ENCODE results near the gene JCHAIN.
A peak's percentile ranks its signal among the peaks of the same experiment; 100 is the strongest.

The JCHAIN gene

DNA sequence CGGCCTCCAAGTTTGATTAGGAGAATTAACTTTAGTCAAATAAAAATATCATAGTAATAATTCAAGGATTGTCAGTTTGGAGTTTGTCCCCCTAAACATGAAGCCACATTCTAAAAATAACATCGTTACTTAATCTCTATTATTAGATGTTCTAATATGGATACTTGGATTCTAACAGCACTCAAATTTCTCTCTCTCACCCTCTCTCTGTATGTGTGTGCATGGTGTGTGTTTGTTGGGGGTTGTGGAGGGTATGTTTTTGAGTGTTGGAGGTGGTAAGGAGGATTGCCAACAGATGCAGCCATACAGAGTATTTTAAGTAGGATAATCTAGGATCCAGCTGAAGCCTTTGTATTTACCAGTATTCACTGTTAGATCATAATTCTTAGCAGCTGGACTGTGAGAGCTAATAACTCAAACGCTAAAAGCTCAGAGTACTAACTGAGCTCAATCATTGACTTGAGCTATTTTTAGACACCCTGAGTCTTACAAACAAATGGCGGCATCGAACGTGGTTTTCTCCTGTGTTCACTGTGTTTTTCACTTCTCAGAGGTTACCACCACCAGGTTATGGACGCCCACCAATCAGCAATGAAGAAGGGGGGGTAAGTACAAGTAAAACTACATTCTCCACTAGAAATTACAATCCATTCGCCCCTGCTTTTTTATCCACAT lies 28.9 kb downstream of the JCHAIN start:
- TF ChIP-seq, protein P1, sequence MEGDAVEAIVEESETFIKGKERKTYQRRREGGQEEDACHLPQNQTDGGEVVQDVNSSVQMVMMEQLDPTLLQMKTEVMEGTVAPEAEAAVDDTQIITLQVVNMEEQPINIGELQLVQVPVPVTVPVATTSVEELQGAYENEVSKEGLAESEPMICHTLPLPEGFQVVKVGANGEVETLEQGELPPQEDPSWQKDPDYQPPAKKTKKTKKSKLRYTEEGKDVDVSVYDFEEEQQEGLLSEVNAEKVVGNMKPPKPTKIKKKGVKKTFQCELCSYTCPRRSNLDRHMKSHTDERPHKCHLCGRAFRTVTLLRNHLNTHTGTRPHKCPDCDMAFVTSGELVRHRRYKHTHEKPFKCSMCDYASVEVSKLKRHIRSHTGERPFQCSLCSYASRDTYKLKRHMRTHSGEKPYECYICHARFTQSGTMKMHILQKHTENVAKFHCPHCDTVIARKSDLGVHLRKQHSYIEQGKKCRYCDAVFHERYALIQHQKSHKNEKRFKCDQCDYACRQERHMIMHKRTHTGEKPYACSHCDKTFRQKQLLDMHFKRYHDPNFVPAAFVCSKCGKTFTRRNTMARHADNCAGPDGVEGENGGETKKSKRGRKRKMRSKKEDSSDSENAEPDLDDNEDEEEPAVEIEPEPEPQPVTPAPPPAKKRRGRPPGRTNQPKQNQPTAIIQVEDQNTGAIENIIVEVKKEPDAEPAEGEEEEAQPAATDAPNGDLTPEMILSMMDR (IDR thresholded peaks at IDR 0.05; ENCODE audit: low read length, missing control alignments), result no peak
- no peak for DNase-seq (ENCODE audit: low read depth)
- no peak overlapping the region for H3K4me3 ChIP-seq (replicated peaks; ENCODE audit: low read depth, low read length)

GRCh38 chr4:70634482-70634881 lies 31.8 kb downstream of the JCHAIN start:
- DNase-seq (ENCODE audit: low read depth), result no peak
- TF ChIP-seq, protein P1 (IDR thresholded peaks at IDR 0.05; ENCODE audit: low read length, missing control alignments), result no peak
- H3K4me3 ChIP-seq (replicated peaks; ENCODE audit: low read depth, low read length), result no peak overlapping the region

DNA sequence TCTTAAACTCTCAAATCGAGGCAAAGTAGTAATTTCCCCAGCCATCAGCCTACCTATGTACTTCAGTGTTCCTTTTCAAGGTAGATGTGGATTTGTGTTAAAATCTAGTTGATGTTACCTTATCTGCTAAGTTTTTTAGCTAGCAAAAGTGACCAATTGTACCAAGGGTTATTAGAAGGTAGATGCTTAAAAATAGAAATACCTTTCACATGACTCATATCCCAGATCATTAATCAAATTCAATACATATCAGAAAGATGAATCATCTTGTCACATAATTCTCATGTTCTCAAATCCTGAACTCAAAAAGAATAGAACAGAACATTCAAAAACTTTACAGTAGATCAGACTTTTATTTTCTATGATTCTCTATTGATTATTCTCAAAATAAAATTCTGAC lies 34.3 kb downstream of the JCHAIN start:
- peak; percentile 56 for DNase-seq (ENCODE audit: low read depth)
- H3K4me3 ChIP-seq (replicated peaks; ENCODE audit: low read depth, low read length), result no peak overlapping the region
- TF ChIP-seq, protein P1 (IDR thresholded peaks at IDR 0.05; ENCODE audit: low read length, missing control alignments), result no peak

DNA sequence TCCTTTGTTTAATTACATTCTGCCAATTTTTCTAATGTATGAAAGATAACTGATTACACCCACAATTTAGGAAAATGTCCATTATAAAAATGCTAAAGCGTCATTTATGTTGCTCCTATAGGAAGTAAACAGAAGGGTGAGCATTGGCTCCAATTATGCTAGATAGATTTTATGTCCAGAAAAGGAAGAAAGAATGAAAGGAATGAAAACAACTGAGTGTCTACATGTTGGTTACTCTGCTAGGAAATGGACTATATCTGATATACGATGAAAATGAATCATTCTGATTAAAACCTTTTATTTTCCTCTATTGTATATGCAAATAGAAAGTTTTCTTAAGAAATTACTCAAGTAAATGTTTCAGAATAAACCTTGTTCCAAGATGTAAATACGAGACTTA lies 36.1 kb downstream of the JCHAIN start:
- no peak for DNase-seq (ENCODE audit: low read depth)
- H3K4me3 ChIP-seq (replicated peaks; ENCODE audit: low read depth, low read length), result no peak overlapping the region
- TF ChIP-seq, protein P1 (IDR thresholded peaks at IDR 0.05; ENCODE audit: low read length, missing control alignments), result no peak

GRCh38 chr4:70629469-70630090 lies 36.7 kb downstream of the JCHAIN start:
- TF ChIP-seq, protein P1 (IDR thresholded peaks at IDR 0.05; ENCODE audit: low read length, missing control alignments), result no peak
- H3K4me3 ChIP-seq (replicated peaks; ENCODE audit: low read depth, low read length), result no peak overlapping the region
- no peak for DNase-seq (ENCODE audit: low read depth)

DNA sequence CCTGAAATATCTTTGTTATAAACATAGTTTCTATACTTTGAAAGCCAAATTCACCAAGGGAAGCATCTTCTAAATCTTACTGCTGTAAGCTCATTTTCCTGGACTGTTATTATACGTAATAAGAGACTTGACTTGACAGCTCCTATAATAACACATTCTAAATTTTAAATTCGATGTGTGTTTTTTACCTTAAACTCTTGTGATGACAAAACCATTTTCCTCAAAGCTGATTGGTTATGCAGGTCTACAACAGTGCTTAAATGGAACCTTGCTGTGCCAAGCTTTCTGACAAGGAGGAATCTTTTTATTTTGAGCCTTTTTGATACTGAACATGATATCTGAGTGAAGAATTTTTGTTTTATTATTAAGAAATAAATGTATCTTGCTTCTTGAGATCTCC lies 37.9 kb downstream of the JCHAIN start, which contains the start of gene ENAM:
Gene ENAM, plus strand, starts transcription at position 301 of the 400 bp plus-strand sequence. CDS start 757 bp downstream, outside the sequence.
- DNase-seq (ENCODE audit: low read depth), result no peak
- H3K4me3 ChIP-seq (replicated peaks; ENCODE audit: low read depth, low read length), result no peak within 1 kb of the TSS
- TF ChIP-seq, protein P1 (IDR thresholded peaks at IDR 0.05; ENCODE audit: low read length, missing control alignments), result no peak

Measured in fibroblast of pulmonary artery (primary cell).